ENCODE data around the gene PSMB5.

Gene PSMB5

DNA sequence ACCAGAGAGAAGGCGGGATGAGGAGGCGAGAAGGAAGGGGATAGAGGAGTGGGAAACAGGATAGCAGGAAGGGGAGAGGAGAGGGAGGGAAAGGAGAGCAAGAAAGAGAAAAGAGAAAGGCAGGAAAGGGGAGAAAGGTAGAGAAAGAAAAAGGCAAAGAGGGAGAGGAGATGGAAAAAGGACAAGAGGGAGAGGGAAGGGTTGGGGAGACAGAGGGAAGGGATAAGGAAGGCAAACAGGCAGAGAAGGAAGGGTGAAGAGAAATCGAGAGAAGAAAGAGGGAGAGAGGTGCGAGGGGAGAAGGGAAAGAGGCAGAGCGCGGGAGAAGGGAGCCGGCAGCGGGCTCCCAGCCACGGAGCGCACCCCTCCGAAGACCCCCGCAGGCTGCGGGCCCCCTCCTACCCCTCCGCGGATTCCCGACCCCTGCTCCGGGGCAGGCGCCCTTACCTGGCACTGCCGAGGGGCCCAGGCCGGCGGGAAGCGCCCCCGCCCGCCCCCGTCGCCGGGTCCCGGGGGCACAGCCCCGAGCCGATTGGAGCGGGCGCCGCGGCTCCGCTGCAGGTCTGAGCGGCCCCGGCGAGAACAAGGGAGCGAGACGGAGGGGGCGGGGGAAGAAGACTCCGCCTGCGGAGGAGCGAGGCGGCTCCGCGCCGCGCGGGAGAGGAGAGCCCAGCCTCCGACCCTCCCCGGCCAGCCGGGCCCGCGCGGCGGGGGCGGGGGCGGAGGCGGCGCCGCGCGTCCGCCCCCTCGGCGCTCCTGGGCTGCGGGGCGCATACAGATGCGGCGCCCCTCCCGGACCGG, 22.5 kb upstream of the PSMB5 start, which contains the start of gene CDH24:
CDH24 (minus strand) TSS at position 565 of the 801 bp plus-strand sequence. CDS start 1,787 bp downstream, outside the sequence.
- H3K27me3 ChIP-seq (ENCODE audit: insufficient read depth, low read length), result peaks cover 6% of the 10 kb centered on the region; the same call in 1 of the 2 replicates
- peak within 1 kb of the TSS; percentile 82 for H3K9ac ChIP-seq (ENCODE audit: low read depth, low read length)
- H3K4me1 ChIP-seq (ENCODE audit: insufficient read depth, low read length), result 0 out of 2 replicates have a peak, but pooled peaks cover 3% of the 10 kb centered on the region
- peak within 1 kb of the TSS; percentile 63 for H3K27ac ChIP-seq (ENCODE audit: low read length)
- H3K36me3 ChIP-seq (ENCODE audit: insufficient read depth, low read depth, low read length), result peaks cover 48% of the 10 kb centered on the region
- no peaks in the 10 kb centered on the region for H3K9me3 ChIP-seq (ENCODE audit: insufficient read depth, low read depth, low read length)
- peak within 1 kb of the TSS; percentile 85 for H3K4me3 ChIP-seq (ENCODE audit: low read length)

DNA sequence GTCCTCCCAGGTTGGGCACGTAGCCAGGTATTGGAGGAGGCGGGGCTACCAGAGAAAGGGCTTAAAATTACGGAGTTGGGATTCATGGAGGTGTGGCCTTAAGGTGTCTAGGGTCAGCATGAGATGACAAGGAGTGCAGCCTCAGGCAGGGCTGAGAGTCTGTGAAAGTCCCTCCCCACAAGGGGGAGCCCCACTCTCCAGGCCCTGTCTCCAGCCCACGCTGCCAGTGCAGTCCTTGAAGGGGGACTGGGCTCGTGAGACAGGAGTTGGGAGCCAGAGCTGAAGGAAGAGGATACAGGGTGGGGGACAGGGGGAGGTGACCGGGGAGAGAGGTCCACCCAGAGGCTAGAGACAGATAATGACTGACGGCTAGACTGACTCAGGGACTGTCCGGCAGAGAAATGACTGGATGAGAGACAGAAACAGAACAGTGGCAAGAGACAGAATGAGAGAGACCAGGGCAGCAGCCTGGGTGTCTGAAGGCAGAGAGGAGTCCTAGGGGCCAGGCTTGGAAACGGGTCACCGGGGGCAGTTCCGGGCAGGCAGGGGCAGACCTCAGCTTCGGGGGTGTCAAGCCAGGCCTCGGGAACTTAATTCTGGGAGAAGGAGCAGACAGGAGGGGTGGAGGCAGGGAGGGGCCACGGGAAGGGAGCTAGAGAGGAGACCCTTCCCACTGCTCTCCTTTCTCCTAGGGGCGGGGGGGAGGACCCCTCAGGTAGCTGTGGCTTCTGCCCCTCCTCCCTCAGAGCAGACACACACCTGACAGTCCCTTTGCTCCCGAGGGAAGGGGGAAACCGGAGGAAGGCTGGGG, 21.6 kb upstream of the PSMB5 start:
- Histone ChIP-seq H3K36me3 (ENCODE audit: insufficient read depth, low read depth, low read length) (peaks cover 44% of the 10 kb centered on the region), H3K4me3 (ENCODE audit: low read length) (peak overlapping the region; percentile 85)

DNA sequence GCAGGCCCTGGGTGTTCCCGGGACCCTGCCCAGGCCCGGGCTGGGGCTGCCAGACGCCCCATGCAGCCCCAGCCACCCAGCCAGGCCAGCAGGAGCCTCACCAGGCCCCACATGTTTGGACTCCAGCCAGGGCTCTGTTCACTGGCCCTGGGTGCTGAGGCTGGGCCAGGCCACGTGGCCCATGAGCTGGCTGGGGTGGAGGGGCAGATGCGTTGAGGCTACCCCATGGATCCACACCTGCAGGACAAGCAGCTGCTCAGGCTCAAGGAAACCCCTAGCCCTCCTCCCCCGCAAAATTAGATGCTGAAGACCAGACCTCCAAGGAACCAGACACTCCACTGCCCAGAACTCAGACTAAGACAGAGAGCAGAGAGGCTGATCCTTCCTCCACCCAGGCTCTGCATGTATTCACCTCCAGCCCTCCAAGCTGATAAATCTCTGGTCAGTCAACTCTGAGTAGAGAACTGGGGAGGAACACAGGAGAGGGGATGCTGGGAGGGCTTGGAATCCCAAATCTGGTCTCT, 21.0 kb upstream of the PSMB5 start:
- Histone ChIP-seq H3K36me3 (ENCODE audit: insufficient read depth, low read depth, low read length) (peaks cover 38% of the 10 kb centered on the region), H3K27me3 (ENCODE audit: insufficient read depth, low read length) (peaks cover 6% of the 10 kb centered on the region; the same call in 1 of the 2 replicates), H3K4me1 (ENCODE audit: insufficient read depth, low read length) (0 out of 2 replicates have a peak, but pooled peaks cover 3% of the 10 kb centered on the region), H3K4me3 (ENCODE audit: low read length) (no peak overlapping the region), H3K9me3 (ENCODE audit: insufficient read depth, low read depth, low read length) (no peaks in the 10 kb centered on the region), H3K27ac (ENCODE audit: low read length) (no peak overlapping the region), H3K9ac (ENCODE audit: low read depth, low read length) (no peak overlapping the region)

More for the DNA sequence above, 21.6 kb upstream of the PSMB5 start:
- 0 out of 2 replicates have a peak, but pooled peaks cover 3% of the 10 kb centered on the region for H3K4me1 ChIP-seq (ENCODE audit: insufficient read depth, low read length)
- H3K9ac ChIP-seq (ENCODE audit: low read depth, low read length), result peak overlapping the region; percentile 68
- no peaks in the 10 kb centered on the region for H3K9me3 ChIP-seq (ENCODE audit: insufficient read depth, low read depth, low read length)
- H3K27ac ChIP-seq (ENCODE audit: low read length), result no peak overlapping the region
- H3K27me3 ChIP-seq (ENCODE audit: insufficient read depth, low read length), result peaks cover 6% of the 10 kb centered on the region; the same call in 1 of the 2 replicates

DNA sequence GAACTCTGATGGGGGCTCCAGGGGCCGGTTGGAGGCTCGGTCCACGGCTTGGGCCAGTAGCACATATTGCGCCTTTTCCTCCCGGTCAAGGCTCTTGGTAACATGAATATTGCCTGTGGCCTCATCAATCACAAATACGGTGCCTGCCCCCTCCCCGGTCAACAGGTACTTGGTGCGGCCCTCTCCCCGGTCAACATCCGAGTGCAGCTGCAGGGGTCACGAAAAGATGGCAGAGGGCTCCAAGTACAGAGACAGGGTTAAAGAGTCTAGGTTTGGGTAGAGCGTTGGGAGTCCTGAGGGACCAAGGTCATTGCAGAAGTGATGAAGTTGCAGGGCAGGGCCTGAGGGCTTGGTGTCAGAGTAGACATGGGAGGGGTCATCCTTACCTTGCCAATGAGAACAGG, 20.4 kb upstream of the PSMB5 start:
- no peak overlapping the region for H3K27ac ChIP-seq (ENCODE audit: low read length)
- H3K27me3 ChIP-seq (ENCODE audit: insufficient read depth, low read length), result peaks cover 6% of the 10 kb centered on the region; the same call in 1 of the 2 replicates
- H3K36me3 ChIP-seq (ENCODE audit: insufficient read depth, low read depth, low read length), result peaks cover 38% of the 10 kb centered on the region
- H3K4me3 ChIP-seq (ENCODE audit: low read length), result no peak overlapping the region
- H3K9ac ChIP-seq (ENCODE audit: low read depth, low read length), result no peak overlapping the region
- H3K9me3 ChIP-seq (ENCODE audit: insufficient read depth, low read depth, low read length), result no peaks in the 10 kb centered on the region
- 0 out of 2 replicates have a peak, but pooled peaks cover 3% of the 10 kb centered on the region for H3K4me1 ChIP-seq (ENCODE audit: insufficient read depth, low read length)

DNA sequence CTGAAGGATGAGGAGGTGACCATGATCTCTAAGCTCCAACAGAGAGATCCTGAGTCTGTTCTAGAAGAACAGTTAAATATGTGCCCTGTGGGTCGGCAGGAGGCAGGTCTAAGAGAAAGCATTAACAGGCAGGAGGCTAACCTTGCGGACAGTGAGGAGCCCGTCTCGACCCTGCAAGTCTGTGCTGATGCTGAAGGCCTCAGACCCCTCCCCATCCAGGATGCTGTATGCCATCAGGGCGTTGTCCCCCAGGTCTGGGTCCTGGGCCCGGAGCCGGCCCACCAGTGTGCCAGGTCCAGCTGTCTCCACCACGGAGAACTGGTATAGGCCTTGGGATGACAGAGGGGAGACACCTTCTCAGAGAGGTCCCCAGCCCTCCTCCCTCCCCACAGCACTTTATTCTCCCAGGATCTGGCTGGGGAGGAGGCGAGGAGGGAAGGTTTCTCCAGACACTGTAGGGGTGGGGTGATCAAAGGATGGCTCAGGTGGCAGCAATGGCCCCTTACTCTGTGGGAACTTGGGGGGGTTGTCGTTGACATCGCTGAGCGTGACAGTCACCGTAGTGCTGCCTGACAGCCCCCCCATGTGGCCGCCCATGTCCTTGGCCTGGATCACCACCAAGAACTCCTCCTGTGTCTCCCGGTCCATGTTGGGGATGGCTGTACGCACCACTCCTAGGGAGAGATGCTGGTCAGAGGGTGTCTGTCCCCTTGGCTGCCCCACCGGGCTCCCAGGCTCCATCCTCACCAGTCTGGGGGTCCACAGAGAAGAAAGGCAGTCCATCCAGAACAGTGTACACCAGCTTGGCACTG, 19.5 kb upstream of the PSMB5 start:
- Histone ChIP-seq H3K9me3 (ENCODE audit: insufficient read depth, low read depth, low read length) (no peaks in the 10 kb centered on the region), H3K36me3 (ENCODE audit: insufficient read depth, low read depth, low read length) (peaks cover 37% of the 10 kb centered on the region), H3K27ac (ENCODE audit: low read length) (no peak overlapping the region), H3K27me3 (ENCODE audit: insufficient read depth, low read length) (peaks cover 6% of the 10 kb centered on the region; the same call in 1 of the 2 replicates), H3K4me1 (ENCODE audit: insufficient read depth, low read length) (0 out of 2 replicates have a peak, but pooled peaks cover 3% of the 10 kb centered on the region), H3K9ac (ENCODE audit: low read depth, low read length) (no peak overlapping the region), H3K4me3 (ENCODE audit: low read length) (no peak overlapping the region)

DNA sequence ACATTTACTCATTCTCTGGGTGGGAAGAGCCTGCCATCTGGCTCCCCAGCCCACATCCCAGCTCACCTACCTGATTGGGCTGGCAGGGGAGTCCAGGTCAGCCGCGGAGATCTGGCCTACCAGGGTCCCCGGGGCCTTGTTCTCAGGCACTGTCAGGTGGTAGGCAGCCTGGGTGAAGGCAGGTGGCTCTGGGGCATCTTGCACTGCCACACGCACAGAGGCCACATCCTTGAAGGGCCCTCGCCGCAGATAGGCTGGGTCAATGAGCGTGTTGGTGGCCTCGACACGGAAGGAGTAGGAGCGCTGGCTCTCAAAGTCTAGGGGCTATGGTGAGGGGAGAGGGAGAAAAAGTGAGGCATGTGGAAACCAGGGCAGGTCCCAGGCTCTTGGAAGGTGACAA, 18.7 kb upstream of the PSMB5 start:
- 0 out of 2 replicates have a peak, but pooled peaks cover 3% of the 10 kb centered on the region for H3K4me1 ChIP-seq (ENCODE audit: insufficient read depth, low read length)
- no peak overlapping the region for H3K9ac ChIP-seq (ENCODE audit: low read depth, low read length)

DNA sequence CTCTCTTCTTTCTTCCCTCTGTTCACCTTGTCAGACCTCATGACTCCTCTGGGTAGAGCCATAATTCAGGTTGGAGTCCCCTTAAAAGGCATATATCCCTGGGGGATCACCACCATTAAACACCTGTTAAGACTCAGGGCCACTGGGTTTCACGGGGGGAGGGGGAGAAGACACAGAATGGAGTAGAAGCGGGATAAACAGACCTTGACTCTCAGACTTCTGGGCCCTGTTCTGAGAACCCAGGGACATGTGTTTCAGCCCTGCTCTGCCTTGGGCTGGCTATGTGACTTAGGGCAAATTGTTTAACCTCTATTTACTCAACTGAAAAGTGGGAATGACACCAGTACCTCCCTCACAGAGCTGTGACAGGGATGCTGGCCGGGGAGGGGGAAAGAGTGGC, 18.0 kb upstream of the PSMB5 start:
- H3K9ac ChIP-seq (ENCODE audit: low read depth, low read length), result no peak overlapping the region
- no peaks in the 10 kb centered on the region for H3K9me3 ChIP-seq (ENCODE audit: insufficient read depth, low read depth, low read length)
- no peak overlapping the region for H3K27ac ChIP-seq (ENCODE audit: low read length)
- H3K36me3 ChIP-seq (ENCODE audit: insufficient read depth, low read depth, low read length), result peaks cover 31% of the 10 kb centered on the region
- H3K4me3 ChIP-seq (ENCODE audit: low read length), result no peak overlapping the region
- H3K4me1 ChIP-seq (ENCODE audit: insufficient read depth, low read length), result 0 out of 2 replicates have a peak, but pooled peaks cover 3% of the 10 kb centered on the region
- peaks cover 6% of the 10 kb centered on the region; the same call in 1 of the 2 replicates for H3K27me3 ChIP-seq (ENCODE audit: insufficient read depth, low read length)

More for the DNA sequence above, 18.7 kb upstream of the PSMB5 start:
- H3K9me3 ChIP-seq (ENCODE audit: insufficient read depth, low read depth, low read length), result no peaks in the 10 kb centered on the region
- H3K27ac ChIP-seq (ENCODE audit: low read length), result no peak overlapping the region
- H3K36me3 ChIP-seq (ENCODE audit: insufficient read depth, low read depth, low read length), result peaks cover 31% of the 10 kb centered on the region
- no peak overlapping the region for H3K4me3 ChIP-seq (ENCODE audit: low read length)
- peaks cover 6% of the 10 kb centered on the region; the same call in 1 of the 2 replicates for H3K27me3 ChIP-seq (ENCODE audit: insufficient read depth, low read length)

DNA sequence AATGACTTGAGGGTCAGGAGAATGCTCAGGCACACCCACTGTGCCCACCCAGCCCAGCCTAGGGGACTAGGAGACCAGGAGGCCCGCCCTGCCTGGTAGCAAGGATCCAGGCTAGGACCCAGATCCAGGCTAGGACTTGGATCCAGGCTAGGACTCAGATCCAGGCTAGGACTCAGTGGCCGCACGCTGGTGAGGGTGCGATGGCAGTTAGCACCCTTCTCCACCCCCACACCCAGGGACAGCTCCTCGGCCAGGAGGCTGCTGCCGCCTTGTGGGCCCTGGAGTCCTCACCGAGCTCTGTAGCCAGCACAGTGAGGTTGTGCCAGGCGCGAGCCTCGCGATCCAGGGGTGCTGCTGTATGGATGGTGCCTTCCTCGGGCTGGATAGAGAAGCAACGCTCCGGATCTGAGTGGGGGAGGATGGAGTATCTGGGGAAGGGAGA, 17.5 kb upstream of the PSMB5 start:
- peaks cover 31% of the 10 kb centered on the region for H3K36me3 ChIP-seq (ENCODE audit: insufficient read depth, low read depth, low read length)
- H3K4me1 ChIP-seq (ENCODE audit: insufficient read depth, low read length), result 0 out of 2 replicates have a peak, but pooled peaks cover 3% of the 10 kb centered on the region
- H3K27me3 ChIP-seq (ENCODE audit: insufficient read depth, low read length), result peaks cover 6% of the 10 kb centered on the region; the same call in 1 of the 2 replicates
- no peak overlapping the region for H3K4me3 ChIP-seq (ENCODE audit: low read length)
- no peak overlapping the region for H3K9ac ChIP-seq (ENCODE audit: low read depth, low read length)
- H3K9me3 ChIP-seq (ENCODE audit: insufficient read depth, low read depth, low read length), result no peaks in the 10 kb centered on the region
- H3K27ac ChIP-seq (ENCODE audit: low read length), result no peak overlapping the region

DNA sequence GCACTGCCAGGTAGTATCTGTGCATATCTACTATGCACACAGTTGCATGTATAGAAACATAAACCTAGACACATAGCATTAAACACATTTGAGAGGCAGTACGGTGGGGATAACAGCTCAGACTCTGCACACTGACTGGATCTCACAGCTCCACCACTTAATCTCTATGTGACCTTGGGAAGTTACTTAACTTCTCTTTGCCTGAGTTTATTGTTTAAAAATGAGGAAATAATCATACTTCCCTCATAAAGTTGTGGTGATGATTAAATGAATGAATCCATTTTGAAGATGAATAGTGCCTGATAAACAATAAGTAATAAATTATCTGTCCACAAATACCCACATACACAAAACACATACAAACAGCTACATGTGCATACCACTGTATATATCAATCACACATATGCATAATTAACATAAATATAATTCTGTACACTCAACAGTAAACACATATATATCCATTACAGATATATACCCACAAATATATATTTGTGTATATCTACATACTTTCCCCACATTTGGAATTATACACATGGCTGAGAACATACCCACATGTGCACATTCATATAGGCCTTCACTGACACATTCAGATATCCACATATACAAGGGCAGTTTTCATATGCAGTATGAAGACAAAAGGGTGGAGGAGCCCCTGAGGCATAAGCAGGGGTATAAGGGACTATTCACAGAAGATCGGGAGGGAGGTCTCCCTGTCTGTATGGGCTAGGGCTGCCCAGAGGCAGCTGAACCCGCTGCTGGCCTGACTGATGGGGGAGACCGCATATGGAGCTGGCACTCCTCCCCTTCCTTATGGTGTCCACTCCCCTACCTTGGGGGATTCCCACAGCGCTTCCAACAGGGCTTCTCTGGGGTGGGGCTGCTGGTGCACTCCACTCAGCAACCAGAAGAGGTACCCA, 16.7 kb upstream of the PSMB5 start:
- H3K9me3 ChIP-seq (ENCODE audit: insufficient read depth, low read depth, low read length), result no peaks in the 10 kb centered on the region
- 0 out of 2 replicates have a peak, but pooled peaks cover 3% of the 10 kb centered on the region for H3K4me1 ChIP-seq (ENCODE audit: insufficient read depth, low read length)
- H3K9ac ChIP-seq (ENCODE audit: low read depth, low read length), result no peak overlapping the region
- H3K4me3 ChIP-seq (ENCODE audit: low read length), result no peak overlapping the region
- no peak overlapping the region for H3K27ac ChIP-seq (ENCODE audit: low read length)
- H3K36me3 ChIP-seq (ENCODE audit: insufficient read depth, low read depth, low read length), result peaks cover 31% of the 10 kb centered on the region
- H3K27me3 ChIP-seq (ENCODE audit: insufficient read depth, low read length), result no peaks in the 10 kb centered on the region; the same call in 1 of the 2 replicates

DNA sequence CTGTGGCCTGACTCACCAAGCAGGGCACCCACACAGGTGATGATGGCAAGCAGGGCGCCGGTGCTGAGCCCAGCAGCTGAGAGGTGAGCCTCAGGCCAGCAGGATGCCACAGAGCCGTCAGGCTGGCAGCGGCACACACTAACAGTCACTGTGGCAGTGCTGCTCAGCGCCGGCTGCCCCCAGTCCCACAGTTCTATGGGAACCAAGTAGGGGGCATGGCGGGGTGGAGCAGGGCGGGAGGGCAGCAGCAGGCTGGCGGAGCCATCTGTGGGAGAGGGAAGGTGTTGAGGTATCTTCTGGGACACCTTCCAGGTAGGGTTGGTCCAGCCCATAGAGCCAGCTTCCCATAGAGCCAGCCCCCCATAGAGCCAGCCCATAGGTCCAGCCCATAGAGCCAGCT, 14.3 kb upstream of the PSMB5 start:
- peaks cover 28% of the 10 kb centered on the region for H3K36me3 ChIP-seq (ENCODE audit: insufficient read depth, low read depth, low read length)

More for the DNA sequence above, 14.3 kb upstream of the PSMB5 start:
- H3K4me3 ChIP-seq (ENCODE audit: low read length), result no peak overlapping the region
- no peak overlapping the region for H3K9ac ChIP-seq (ENCODE audit: low read depth, low read length)
- no peaks in the 10 kb centered on the region for H3K27me3 ChIP-seq (ENCODE audit: insufficient read depth, low read length)
- no peaks in the 10 kb centered on the region for H3K4me1 ChIP-seq (ENCODE audit: insufficient read depth, low read length)
- no peaks in the 10 kb centered on the region for H3K9me3 ChIP-seq (ENCODE audit: insufficient read depth, low read depth, low read length)
- no peak overlapping the region for H3K27ac ChIP-seq (ENCODE audit: low read length)

Data from iPS-20b (cell line).